Fibroblast of mammary gland (primary cell): ENCODE data around the gene ATP4A.

ENCODE experiments used
- DNase-seq: peaks from one replicate; pipeline ENCODE4 v3.0.0-alpha.2; 2010; ENCODE audit warnings: low read depth
- H3K4me3 ChIP-seq: 2 replicates; pipeline ENCODE4 v1.5.1; 2011; ENCODE audit warnings: low read depth, mild to moderate bottlenecking, low read length, moderate library complexity; ENCODE audit not compliant: control insufficient read depth
- CTCF ChIP-seq: conservative IDR thresholded peaks from 2 replicates; pipeline ENCODE4 v1.5.1; 2011; ENCODE audit warnings: low read depth, low read length, inconsistent platforms; ENCODE audit not compliant: control insufficient read depth, insufficient read depth

ATP4A gene

DNA sequence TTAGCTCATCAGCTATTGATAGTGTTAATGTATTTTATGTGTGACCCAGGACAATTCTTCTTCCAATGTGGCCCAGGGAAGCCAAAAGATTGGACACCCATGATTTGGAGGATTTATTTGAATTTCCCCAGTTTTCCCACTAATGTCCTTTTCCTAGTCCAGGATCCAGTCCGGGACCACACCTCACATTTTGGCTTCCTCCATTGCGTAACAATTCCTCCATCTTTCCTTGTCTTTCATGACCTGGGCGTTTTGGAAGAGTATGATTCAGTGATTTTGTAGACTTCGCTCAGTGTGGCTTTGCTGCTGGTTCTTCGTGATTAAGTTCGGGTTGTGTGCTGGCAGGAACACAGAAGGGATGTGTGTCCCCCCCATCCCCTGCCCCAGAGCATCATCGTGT is 3.3 kb upstream of the ATP4A start:
- no peak overlapping the region for H3K4me3 ChIP-seq
- no peak for TF ChIP-seq CTCF
- DNase-seq = no peak

DNA sequence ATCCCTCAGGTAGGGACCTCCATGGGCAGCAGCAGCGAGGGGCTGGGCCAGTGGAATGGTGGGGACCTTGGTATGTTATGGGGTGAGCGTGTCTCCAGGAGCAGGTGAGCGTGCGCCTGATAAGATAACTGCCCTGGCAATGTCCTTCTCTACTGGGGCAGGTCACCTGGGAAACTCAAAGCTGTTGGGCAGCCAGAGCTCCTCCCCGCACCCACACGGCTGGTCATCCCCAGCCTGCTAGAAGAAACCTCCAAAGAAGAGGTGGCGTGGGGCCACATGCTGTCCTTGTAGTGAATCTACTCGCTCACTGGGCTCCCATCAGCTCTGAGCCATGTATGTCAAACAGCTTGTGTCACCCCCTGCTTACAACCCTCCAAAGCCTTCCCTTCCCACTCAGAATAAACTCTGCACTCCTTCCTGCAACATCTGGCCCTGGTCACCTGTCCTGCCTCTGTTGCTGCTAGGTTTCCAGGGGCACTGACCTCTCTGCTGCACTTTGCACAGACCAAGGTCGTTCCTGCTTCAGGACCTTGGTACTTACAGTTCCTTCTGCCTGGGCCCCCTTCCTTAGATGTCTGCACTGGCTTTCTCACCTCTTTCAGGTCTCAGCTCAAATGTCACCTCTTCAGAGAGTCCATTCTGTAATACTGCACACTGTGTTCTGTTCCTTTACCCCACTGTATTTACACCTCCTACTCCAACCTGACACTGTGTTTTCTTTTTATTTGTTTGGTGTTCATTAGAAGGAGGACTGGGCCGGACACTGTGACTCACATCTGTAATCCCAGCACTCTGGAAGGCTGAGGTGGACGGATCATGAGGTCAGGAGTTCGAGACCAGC is 1.8 kb upstream of the ATP4A start:
- no peak for TF ChIP-seq CTCF
- DNase-seq = no peak

GRCh38 chr19:35562776-35563175 is 682 bp downstream of the ATP4A start:
- DNase-seq = no peak
- no peak overlapping the region for H3K4me3 ChIP-seq
- no peak for TF ChIP-seq CTCF

More for the DNA sequence above, 1.8 kb upstream of the ATP4A start:
- no peak overlapping the region for H3K4me3 ChIP-seq

GRCh38 chr19:35562336-35562735 is 1.1 kb downstream of the ATP4A start:
- no peak for DNase-seq
- TF ChIP-seq CTCF = no peak
- H3K4me3 ChIP-seq = no peak overlapping the region

- TF ChIP-seq CTCF = no peak
- no peak for DNase-seq
- H3K4me3 ChIP-seq = no peak overlapping the region
These were observed 2.0 kb downstream of the ATP4A start for GRCh38 chr19:35561436-35561835.

DNA sequence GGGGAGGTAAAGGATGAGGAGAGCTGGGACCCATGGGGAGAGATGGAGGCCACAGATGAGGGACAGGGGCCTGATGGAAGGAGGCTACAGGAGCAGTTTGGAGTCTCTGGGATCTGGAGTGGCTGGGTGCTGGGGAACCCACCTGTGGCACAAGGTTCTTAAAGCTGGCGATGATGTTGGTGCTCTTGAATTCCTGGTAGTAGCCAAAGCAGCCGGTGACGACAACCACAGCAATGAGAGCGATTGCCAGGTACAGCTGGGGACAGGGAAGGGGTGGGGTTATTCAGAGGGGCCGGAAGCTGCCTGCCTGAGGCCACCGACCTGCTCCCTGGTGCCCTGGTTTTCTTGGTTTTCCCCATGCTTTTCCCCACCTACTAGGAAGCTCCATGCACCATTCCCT is 2.8 kb downstream of the ATP4A start:
- no peak overlapping the region for H3K4me3 ChIP-seq
- TF ChIP-seq CTCF = no peak
- no peak for DNase-seq
